ENCODE data around the gene DENND1B.

Gene DENND1B

DNA sequence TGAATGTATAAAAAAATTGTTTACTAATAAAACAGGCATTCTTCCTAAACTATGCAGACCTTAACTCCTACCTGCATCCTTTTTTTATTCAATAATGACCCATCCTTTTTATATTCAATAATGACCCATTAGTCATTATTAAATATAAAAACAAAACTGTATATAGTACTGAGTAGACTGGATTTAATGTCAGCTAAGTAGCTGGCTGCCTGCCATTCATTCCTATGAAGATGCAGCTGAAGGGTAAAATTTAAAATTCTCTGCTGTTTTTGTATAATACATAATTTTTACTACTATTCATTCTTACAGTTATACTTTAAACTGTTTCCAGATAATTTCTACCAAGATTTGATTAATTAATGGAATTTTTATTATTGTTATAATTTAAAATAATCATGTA is 79.3 kb downstream of the DENND1B start:
- H3K4me3 ChIP-seq (ENCODE audit: low read depth, low read length), result no peak overlapping the region
- no peak for DNase-seq
- no peaks in the 10 kb centered on the region for H3K36me3 ChIP-seq (replicated peaks)
- in situ Hi-C loops (cut with HindIII; ENCODE audit: low pct_ligation_motif_present, low sequenced_read_pairs), result no loop called here
- no peak overlapping the region for H3K27ac ChIP-seq
- TF ChIP-seq, protein P1, sequence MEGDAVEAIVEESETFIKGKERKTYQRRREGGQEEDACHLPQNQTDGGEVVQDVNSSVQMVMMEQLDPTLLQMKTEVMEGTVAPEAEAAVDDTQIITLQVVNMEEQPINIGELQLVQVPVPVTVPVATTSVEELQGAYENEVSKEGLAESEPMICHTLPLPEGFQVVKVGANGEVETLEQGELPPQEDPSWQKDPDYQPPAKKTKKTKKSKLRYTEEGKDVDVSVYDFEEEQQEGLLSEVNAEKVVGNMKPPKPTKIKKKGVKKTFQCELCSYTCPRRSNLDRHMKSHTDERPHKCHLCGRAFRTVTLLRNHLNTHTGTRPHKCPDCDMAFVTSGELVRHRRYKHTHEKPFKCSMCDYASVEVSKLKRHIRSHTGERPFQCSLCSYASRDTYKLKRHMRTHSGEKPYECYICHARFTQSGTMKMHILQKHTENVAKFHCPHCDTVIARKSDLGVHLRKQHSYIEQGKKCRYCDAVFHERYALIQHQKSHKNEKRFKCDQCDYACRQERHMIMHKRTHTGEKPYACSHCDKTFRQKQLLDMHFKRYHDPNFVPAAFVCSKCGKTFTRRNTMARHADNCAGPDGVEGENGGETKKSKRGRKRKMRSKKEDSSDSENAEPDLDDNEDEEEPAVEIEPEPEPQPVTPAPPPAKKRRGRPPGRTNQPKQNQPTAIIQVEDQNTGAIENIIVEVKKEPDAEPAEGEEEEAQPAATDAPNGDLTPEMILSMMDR (IDR thresholded peaks at IDR 0.05; ENCODE audit: low read depth, low read length, missing control alignments), result no peak
- H3K27me3 ChIP-seq (replicated peaks), result no peaks in the 10 kb centered on the region

DNA sequence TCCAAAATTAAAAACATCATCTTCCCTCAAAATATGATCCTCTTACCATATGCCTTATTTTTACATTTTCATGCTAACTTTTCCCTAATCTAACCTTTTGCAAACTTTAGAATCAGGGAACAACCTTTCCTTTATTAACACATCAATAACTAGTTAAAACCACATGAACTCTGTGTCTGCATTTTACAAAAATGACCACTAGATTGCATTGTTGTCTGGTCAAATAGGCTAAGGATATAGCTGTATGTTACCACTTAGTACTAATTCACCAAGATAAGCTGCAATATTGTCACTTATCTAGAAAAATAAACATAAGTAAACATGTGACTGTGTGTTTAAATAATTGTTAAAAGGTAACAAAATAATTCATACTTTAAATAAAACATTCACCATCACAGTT is 82.3 kb downstream of the DENND1B start:
- no peaks in the 10 kb centered on the region for H3K36me3 ChIP-seq (replicated peaks)
- in situ Hi-C loops (cut with HindIII; ENCODE audit: low pct_ligation_motif_present, low sequenced_read_pairs), result no loop called here

DNA sequence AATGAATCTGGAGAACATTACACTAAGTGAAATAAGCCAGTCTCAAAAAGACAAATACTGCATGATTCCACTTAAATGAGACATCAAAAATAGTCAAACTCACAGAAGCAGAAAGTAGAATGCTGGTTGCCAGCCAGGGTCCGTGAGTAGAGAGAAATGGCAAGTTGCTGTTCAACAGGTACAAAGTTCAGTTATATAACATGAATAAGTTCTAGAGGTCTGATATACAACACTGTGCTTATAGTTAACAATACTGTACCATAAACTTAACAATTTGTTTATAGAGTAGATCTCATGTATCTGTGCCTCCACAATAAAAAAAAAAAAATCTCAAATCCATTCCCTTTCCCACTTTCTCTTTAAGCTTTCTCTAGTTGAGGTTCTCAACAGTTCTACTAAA is 83.5 kb downstream of the DENND1B start:
- TF ChIP-seq, protein P1 (IDR thresholded peaks at IDR 0.05; ENCODE audit: low read depth, low read length, missing control alignments), result no peak
- no peak overlapping the region for H3K27ac ChIP-seq
- DNase-seq, result no peak
- in situ Hi-C loops (cut with HindIII; ENCODE audit: low pct_ligation_motif_present, low sequenced_read_pairs), result no loop called here
- no peaks in the 10 kb centered on the region for H3K27me3 ChIP-seq (replicated peaks)
- H3K36me3 ChIP-seq (replicated peaks), result no peaks in the 10 kb centered on the region
- H3K4me3 ChIP-seq (ENCODE audit: low read depth, low read length), result no peak overlapping the region

More for the DNA sequence above, 82.3 kb downstream of the DENND1B start:
- DNase-seq, result no peak
- H3K4me3 ChIP-seq (ENCODE audit: low read depth, low read length), result no peak overlapping the region
- H3K27ac ChIP-seq, result no peak overlapping the region
- TF ChIP-seq, protein P1 (IDR thresholded peaks at IDR 0.05; ENCODE audit: low read depth, low read length, missing control alignments), result no peak
- H3K27me3 ChIP-seq (replicated peaks), result no peaks in the 10 kb centered on the region

DNA sequence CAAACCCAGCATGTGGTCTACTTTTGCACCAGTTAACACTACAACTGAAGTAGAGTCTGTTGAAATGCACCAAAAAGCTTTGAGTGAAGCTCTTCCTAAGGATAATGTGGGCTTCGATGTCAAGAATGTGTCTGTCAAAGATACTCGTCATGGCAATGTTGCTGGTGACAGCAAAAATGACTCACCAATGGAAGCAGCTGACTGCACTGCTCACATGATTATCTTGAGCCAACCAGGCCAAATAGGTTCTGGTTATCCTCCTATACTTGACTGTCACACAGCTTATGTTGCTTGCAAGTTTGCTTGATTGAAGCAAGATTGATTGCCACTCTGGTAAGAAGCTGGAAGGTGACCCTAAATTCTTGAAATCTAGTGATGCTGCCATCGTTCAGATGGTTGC is 85.2 kb downstream of the DENND1B start:
- DNase-seq, result no peak
- H3K27ac ChIP-seq, result no peak overlapping the region

DNA sequence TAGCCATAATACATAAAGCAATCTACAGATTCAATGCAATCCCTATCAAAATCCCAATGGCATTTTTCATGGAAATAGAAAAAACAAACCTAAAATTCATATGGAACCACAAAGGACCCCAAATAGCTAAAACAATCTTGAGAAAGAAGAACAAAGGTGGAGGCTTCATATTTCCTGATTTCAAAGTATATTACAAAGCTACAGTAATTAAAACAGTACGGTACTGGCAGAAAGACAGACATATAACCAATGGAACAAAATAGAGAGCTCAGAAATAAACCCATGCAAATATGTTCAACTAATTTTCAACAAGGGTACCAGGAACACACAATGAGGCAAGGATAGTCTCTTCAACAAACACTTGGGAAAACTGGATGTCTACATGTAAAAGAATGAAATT is 87.0 kb downstream of the DENND1B start:
- in situ Hi-C loops (cut with HindIII; ENCODE audit: low pct_ligation_motif_present, low sequenced_read_pairs), result no loop called here
- Histone ChIP-seq H3K27me3 (replicated peaks) (no peaks in the 10 kb centered on the region), H3K27ac (no peak overlapping the region), H3K36me3 (replicated peaks) (no peaks in the 10 kb centered on the region), H3K4me3 (ENCODE audit: low read depth, low read length) (no peak overlapping the region)
- TF ChIP-seq, protein P1 (IDR thresholded peaks at IDR 0.05; ENCODE audit: low read depth, low read length, missing control alignments), result no peak
- no peak for DNase-seq

More for the DNA sequence above, 85.2 kb downstream of the DENND1B start:
- TF ChIP-seq, protein P1 (IDR thresholded peaks at IDR 0.05; ENCODE audit: low read depth, low read length, missing control alignments), result no peak
- in situ Hi-C loops (cut with HindIII; ENCODE audit: low pct_ligation_motif_present, low sequenced_read_pairs), result no loop called here
- no peak overlapping the region for H3K4me3 ChIP-seq (ENCODE audit: low read depth, low read length)
- H3K36me3 ChIP-seq (replicated peaks), result no peaks in the 10 kb centered on the region
- no peaks in the 10 kb centered on the region for H3K27me3 ChIP-seq (replicated peaks)

DNA sequence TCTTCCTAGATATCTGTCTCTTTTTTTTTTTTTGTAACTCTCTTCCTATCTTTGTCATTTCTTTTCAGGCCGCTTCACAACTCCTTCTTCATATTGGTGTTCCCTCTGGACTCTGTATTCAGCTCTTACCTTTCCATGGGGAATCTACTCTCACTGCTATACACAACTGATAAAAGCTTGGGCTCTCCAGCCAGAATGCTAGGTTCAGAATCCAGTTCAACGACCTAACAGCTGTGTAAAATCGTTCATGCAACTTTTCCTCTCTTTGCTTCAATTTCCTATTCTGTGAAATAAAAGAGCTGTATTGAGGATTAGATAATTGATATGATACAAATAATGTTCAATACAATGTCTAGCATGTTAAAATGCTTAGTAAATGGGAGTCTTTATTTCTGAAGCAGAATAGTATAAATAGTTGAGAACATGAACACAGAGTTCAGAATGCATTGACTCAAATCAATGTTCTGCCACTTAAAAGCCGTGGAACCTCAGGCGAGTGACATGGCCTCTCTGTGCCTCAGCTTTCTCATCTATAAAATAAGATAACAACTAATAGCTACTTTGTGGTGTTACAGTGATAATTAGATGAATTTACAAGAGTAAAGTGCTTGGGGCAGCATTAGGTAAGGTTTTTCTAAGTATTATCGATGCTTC is 88.5 kb downstream of the DENND1B start:
- TF ChIP-seq, protein P1 (IDR thresholded peaks at IDR 0.05; ENCODE audit: low read depth, low read length, missing control alignments), result no peak
- in situ Hi-C loops (cut with HindIII; ENCODE audit: low pct_ligation_motif_present, low sequenced_read_pairs), result no loop called here
- Histone ChIP-seq H3K27me3 (replicated peaks) (no peaks in the 10 kb centered on the region), H3K4me3 (ENCODE audit: low read depth, low read length) (no peak overlapping the region), H3K27ac (no peak overlapping the region), H3K36me3 (replicated peaks) (no peaks in the 10 kb centered on the region)
- DNase-seq, result no peak
